K562 (cell line): ENCODE results near the gene GOLGA2. TPM values are rescaled to one million over a fixed set of nuclear protein-coding genes. Genes with fewer than 3 reads are reported as not detected.

Experiments used
- ATF2 ChIP-seq: sonication (generic); formaldehyde crosslinking; IDR thresholded peaks from 2 replicates; pipeline ENCODE4 v1.8.1; 2022; ENCODE audit warnings: missing genetic modification reagents
- CBX2 ChIP-seq: fragments of 200-600 bp; sonication (generic); IDR thresholded peaks from one replicate; pipeline ENCODE4 v1.6.1; 2012; ENCODE audit warnings: mild to moderate bottlenecking, low read length, inconsistent platforms; ENCODE audit not compliant: insufficient read depth, poor library complexity, severe bottlenecking
- CBX5 ChIP-seq: IDR thresholded peaks from 2 replicates; pipeline ENCODE4 v1.6.1; 2014; ENCODE audit warnings: low read depth, borderline replicate concordance
- CHAMP1 ChIP-seq: fragments of 450-650 bp; IDR thresholded peaks from 2 replicates; pipeline ENCODE4 v1.6.1; 2016; ENCODE audit warnings: mild to moderate bottlenecking
- CREM ChIP-seq: IDR thresholded peaks from 2 replicates; pipeline ENCODE4 v1.6.1; 2014; ENCODE audit warnings: antibody characterized with exemption, low read depth
- FOXA3 ChIP-seq, 2 experiments: fragments of 450-650 bp in 1 of 2; sonication (generic) in 1 of 2; formaldehyde crosslinking; IDR thresholded peaks in 1 of 2; conservative IDR thresholded peaks in 1 of 2; 2 replicates each; pipeline versions ENCODE4 v1.4.0 to v1.8.0; 2020 to 2022; ENCODE audit warnings: mild to moderate bottlenecking in 2 of 2, missing genetic modification reagents in 1 of 2
- PTBP1 ChIP-seq: fragments of 200-400 bp; formaldehyde crosslinking; IDR thresholded peaks from 2 replicates; pipeline ENCODE4 v1.6.1; 2017; ENCODE audit warnings: low read depth, low read length
- polyA plus RNA-seq, 8 experiments: library from polyadenylated mRNA; depleted of rRNA in 4 of 8; stranded (reverse) in 5 of 8; unstranded in 3 of 8; fragments of >200 nt; fragmentation: Nextera tagmentation in 2 of 8; fragmentation: Illumina TruSeq in 1 of 8; extraction: Ambion mirVana in 2 of 8; extraction: Trizol in 1 of 8; gene quantifications; 2 replicates each; pipeline versions ENCODE4 v1.2.1 to v1.2.3, GENCODE V29; 2011 to 2014; ENCODE audit warnings: inconsistent platforms in 1 of 8, missing spikeins in 1 of 8
- total RNA-seq, 7 experiments: library from RNA; depleted of rRNA in 6 of 7; stranded (reverse); fragments of >200 nt in 6 of 7; fragmentation: Illumina TruSeq in 2 of 7; extraction: Trizol in 2 of 7; gene quantifications; 2 replicates each; pipeline versions ENCODE4 v1.2.1 to v1.2.3, GENCODE V29; 2011 to 2021; ENCODE audit warnings: low replicate concordance in 1 of 7

The GOLGA2 gene
- total and polyA plus RNA-seq, 9 of the 15 experiments (the other 6 are each of a cell fraction or from before 2014, with no cell fraction given), result 15.7 to 138 (median 76.0) TPM

GRCh38 chr9:128208386-128208785 is 67.4 kb downstream of the GOLGA2 start (continued):
- no peak for TF ChIP-seq ATF2 (CRISPR knock-in tag)
- no peak for TF ChIP-seq CREM
- no peak for TF ChIP-seq FOXA3 (CRISPR knock-in tag; conservative IDR thresholded peaks at IDR 0.05 in 1 of 2, IDR thresholded peaks at IDR 0.05 in 1 of 2)
- no peak for TF ChIP-seq CHAMP1
- no peak for TF ChIP-seq CBX2
- TF ChIP-seq PTBP1, result peak; percentile 79; the same call in 1 of the 2 replicates
- TF ChIP-seq CBX5, result no peak
